BLaER1 treated with 17β-estradiol and CSF1 and Interleukin-3, amounts not matched to agents 10 nM and 100 nM (cell line): ENCODE measurements around the gene EBNA1BP2.
"Not testable (repeated sequence)": the region's sequence is repeated elsewhere in the genome, so short reads cannot be mapped to it uniquely, and the experiment has no call there.

ENCODE experiments used
- H3K27ac ChIP-seq, 11 experiments: shearing (Covaris generic); formaldehyde crosslinking; 2 replicates each; pipeline ENCODE4 v1.8.1; 2022
- H3K27me3 ChIP-seq, 11 experiments: shearing (Covaris generic); formaldehyde crosslinking; 2 replicates each; pipeline ENCODE4 v1.8.1; 2022
- H3K36me3 ChIP-seq, 11 experiments: shearing (Covaris generic); formaldehyde crosslinking; 2 replicates each; pipeline ENCODE4 v1.8.1; 2022
- H3K4me1 ChIP-seq, 10 experiments: shearing (Covaris generic); formaldehyde crosslinking; 2 replicates each; pipeline ENCODE4 v1.8.1; 2022
- H3K4me2 ChIP-seq, 11 experiments: shearing (Covaris generic); formaldehyde crosslinking; 2 replicates each; pipeline ENCODE4 v1.8.1; 2022
- H3K4me3 ChIP-seq, 10 experiments: shearing (Covaris generic); formaldehyde crosslinking; 2 replicates each; pipeline ENCODE4 v1.8.1; 2022
- H3K9ac ChIP-seq, 11 experiments: shearing (Covaris generic); formaldehyde crosslinking; 2 replicates each; pipeline ENCODE4 v1.8.1; 2022
- H3K9me3 ChIP-seq, 11 experiments: shearing (Covaris generic); formaldehyde crosslinking; replicated peaks in 1 of 11; 2 replicates each; pipeline ENCODE4 v1.8.1; 2022
- H4K20me1 ChIP-seq, 11 experiments: shearing (Covaris generic); formaldehyde crosslinking; 2 replicates each; pipeline ENCODE4 v1.8.1; 2022
- Cebpa-rat ChIP-seq, 11 experiments: shearing (Covaris generic); IDR thresholded peaks; 2 replicates each; pipeline ENCODE4 v1.8.1; 2022

EBNA1BP2 gene

DNA sequence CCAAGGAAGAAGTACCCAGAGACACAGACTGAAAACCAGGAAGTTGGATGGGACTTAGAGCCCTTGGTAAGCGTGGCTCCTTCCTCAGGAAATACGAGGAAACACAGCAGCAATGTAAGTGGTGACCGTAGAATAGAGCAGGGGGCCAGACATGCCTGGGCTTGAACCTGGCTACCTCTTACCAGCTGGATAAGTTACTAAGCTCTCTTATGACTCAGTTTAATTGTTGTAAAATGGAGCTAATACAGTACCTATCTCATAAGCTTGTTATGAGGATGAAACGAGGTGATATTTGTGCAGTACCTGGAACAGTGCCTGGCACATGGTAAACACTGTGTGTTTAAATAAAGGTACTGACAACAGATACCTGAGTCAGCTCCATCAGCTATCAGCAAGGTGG, 19.2 kb downstream of the EBNA1BP2 start:
- Histone ChIP-seq H4K20me1 (no peaks in the 10 kb centered on the region), H3K9ac (no peak overlapping the region), H3K4me1 (peaks cover 0 to 20% (median 9%) of the 10 kb centered on the region in 10 experiments; a peak in 13 of 20 replicates), H3K4me2 (peak overlapping the region in 5 of 11 experiments; percentile 12 to 44 (median 21); a peak in 5 of 22 replicates), H3K9me3 (no peaks in the 10 kb centered on the region), H3K27ac (peak overlapping the region in 2 of 11 experiments; percentile 11 to 14; a peak in 2 of 22 replicates), H3K27me3 (no peaks in the 10 kb centered on the region), H3K4me3 (no peak overlapping the region), H3K36me3 (no peaks in the 10 kb centered on the region)
- no peak for TF ChIP-seq Cebpa-rat (IDR thresholded peaks at IDR 0.05)

DNA sequence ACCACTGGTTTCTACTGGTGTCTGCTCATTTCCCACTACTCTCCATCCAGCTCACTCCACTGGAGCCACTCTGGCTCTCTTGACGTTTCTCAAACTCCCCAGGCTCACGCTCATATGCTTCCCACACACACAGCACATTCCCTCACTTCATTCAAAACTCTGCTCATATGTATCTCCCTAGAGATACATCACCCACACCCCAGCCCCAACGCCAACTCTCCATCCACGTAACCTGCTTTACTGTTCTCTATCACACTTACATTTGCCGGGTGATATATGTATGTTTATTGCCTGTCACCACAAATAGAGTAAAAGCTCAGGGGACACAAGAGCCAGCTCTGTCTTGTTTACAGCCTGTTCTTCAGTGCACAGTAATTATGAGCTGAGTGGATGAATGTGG, 22.2 kb downstream of the EBNA1BP2 start:
- Histone ChIP-seq H3K4me1 (peaks cover 0 to 8% (median 5%) of the 10 kb centered on the region in 10 experiments; a peak in 7 of 20 replicates), H3K4me2 (no peak overlapping the region), H3K9me3 (no peaks in the 10 kb centered on the region), H3K27ac (no peak overlapping the region), H3K27me3 (no peaks in the 10 kb centered on the region), H3K36me3 (no peaks in the 10 kb centered on the region), H3K9ac (no peak overlapping the region), H3K4me3 (no peak overlapping the region), H4K20me1 (no peaks in the 10 kb centered on the region)
- TF ChIP-seq Cebpa-rat (IDR thresholded peaks at IDR 0.05), result no peak

DNA sequence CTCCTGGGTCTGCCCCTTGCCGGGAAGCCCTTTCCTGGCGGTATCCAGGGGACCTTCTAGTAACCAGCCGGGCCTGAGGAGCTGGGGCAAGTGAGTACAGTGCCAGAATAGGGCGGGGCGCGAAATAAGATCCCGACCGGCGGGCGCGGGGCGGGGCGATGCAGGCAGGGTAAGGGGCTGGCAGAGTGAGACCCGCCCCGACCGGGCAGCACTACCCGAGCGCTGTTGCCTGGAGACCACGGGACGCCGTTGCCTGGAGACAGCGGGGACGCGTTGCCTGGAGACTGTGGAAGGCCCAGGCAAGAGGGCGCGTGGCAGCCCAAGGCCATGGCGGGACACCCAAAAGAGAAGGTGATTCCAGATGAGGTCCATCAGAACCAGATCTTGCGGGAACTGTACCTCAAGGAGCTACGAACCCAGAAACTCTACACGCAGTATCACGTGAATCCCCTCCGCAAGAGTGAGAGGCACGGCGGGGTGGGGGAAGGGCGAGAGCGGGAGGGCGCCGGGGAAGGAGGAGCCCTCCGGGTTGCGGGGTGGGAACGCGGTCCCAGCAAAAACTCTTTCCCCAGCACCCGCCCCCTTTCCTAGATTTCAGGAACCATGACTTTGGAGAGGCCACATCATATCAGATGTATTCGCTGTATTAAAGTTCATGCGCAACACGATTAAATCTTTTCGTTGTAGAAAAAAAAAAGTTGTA, 24.3 kb downstream of the EBNA1BP2 start:
- TF ChIP-seq Cebpa-rat (IDR thresholded peaks at IDR 0.05), result no peak
- no peak overlapping the region for H3K4me2 ChIP-seq
- H4K20me1 ChIP-seq, result no peaks in the 10 kb centered on the region
- no peaks in the 10 kb centered on the region for H3K36me3 ChIP-seq
- H3K4me1 ChIP-seq, result peaks cover 0 to 3% (median 1%) of the 10 kb centered on the region in 10 experiments; a peak in 5 of 20 replicates
- peaks cover 0 to 4% (median 0%) of the 10 kb centered on the region in 11 experiments; a peak in 1 of 22 replicates for H3K9me3 ChIP-seq
- no peak overlapping the region for H3K4me3 ChIP-seq
- H3K27ac ChIP-seq, result no peak overlapping the region
- H3K9ac ChIP-seq, result no peak overlapping the region
- no peaks in the 10 kb centered on the region for H3K27me3 ChIP-seq

DNA sequence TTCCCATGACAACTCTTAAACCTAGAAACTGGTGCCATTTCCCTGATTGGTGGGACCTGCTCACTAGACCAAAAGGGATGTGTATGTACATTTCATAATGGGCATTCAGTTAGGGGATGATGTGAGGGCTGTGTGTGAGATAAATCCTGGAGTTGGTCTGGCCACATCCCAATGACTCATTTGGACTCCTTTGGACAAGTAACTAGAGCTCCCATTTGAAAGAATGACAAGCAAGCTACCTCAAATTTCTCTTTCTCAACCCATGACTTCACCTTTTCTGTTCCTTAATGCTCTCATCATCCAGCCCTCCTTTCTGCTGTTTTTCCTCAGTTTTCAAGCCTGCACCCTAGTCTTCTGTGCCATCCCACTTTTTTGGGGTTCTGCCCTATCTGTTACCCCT, 27.9 kb downstream of the EBNA1BP2 start:
- Histone ChIP-seq H3K9me3 (peaks cover 0 to 16% (median 5%) of the 10 kb centered on the region in 11 experiments; a peak in 8 of 22 replicates), H4K20me1 (no peaks in the 10 kb centered on the region), H3K36me3 (no peaks in the 10 kb centered on the region), H3K4me2 (no peak overlapping the region), H3K4me3 (no peak overlapping the region), H3K4me1 (no peaks in the 10 kb centered on the region), H3K27me3 (no peaks in the 10 kb centered on the region), H3K9ac (no peak overlapping the region), H3K27ac (no peak overlapping the region)
- no peak for TF ChIP-seq Cebpa-rat (IDR thresholded peaks at IDR 0.05)

DNA sequence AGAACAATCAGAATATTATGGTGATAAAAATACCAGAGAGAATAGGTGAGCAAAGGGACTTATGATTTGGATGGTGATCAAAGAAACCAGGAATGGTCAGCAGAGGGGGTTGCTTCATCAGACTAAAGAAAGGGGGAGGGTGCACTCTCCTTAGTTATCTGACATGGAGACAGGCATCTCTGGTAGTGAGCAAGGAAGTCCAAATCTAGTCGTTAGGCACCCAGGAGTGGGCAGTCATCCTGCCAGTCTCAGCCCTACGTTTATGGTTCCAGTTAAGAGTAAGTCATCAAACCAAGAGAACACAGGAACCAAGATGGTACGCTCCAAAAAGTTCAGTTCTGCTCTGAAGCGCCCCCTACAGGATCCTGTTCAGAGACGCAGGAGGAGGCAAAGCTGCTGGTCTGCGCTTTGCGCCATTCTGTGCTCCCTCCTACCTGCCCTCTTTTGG, 28.6 kb downstream of the EBNA1BP2 start:
- Histone ChIP-seq H4K20me1 (no peaks in the 10 kb centered on the region), H3K27ac (no peak overlapping the region), H3K27me3 (no peaks in the 10 kb centered on the region), H3K36me3 (no peaks in the 10 kb centered on the region), H3K9me3 (peaks cover 0 to 16% (median 5%) of the 10 kb centered on the region in 11 experiments; a peak in 8 of 22 replicates), H3K4me2 (no peak overlapping the region), H3K9ac (no peak overlapping the region), H3K4me3 (no peak overlapping the region), H3K4me1 (no peaks in the 10 kb centered on the region)
- no peak for TF ChIP-seq Cebpa-rat (IDR thresholded peaks at IDR 0.05)

DNA sequence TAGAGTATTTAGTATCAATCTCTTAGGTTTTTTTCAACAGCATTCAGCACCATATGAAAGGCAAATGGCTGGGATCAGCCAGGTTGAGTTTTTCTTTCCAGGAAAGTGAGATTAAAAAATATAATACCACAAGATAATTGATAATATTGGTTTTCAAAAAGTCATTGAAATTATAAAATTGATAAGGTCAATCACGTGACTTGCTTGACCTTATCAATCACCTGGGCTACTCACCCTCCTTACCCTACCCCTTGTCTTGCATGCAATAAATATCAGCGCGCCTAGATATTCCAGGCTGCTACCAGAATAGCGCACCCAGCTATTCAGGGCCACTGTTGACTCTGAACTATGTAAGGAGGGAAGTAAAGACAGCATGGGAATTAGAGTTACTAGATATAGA, 31.5 kb downstream of the EBNA1BP2 start:
- H3K36me3 ChIP-seq, result no peaks in the 10 kb centered on the region
- H3K4me2 ChIP-seq, result no peak overlapping the region
- peaks cover 0 to 4% (median 0%) of the 10 kb centered on the region in 10 experiments; a peak in 2 of 20 replicates for H3K4me1 ChIP-seq
- H3K27ac ChIP-seq, result no peak overlapping the region
- H3K9ac ChIP-seq, result no peak overlapping the region
- no peaks in the 10 kb centered on the region for H4K20me1 ChIP-seq
- H3K9me3 ChIP-seq, result peaks cover 0 to 16% (median 5%) of the 10 kb centered on the region in 11 experiments; a peak in 8 of 22 replicates
- no peak overlapping the region for H3K4me3 ChIP-seq
- TF ChIP-seq Cebpa-rat (IDR thresholded peaks at IDR 0.05), result no peak
- no peaks in the 10 kb centered on the region for H3K27me3 ChIP-seq

DNA sequence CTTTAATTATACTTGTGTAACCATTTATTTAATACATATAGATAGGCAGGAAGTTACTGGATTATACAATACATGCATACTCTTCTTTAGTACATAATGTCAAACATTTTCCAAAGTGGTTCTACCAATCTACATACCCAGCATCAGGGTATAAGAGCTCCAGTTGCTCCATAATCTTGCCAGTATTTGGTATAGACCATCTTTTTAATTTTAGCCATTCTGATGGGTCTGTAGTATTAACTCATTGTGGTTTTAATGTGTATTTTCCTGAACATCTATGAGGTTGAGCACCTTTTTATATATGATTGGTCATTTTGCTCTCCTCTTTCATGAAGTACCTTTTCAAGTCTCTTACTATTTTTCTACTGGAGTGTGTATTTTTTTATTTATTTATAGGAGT, 32.1 kb downstream of the EBNA1BP2 start:
- peaks cover 0 to 4% (median 0%) of the 10 kb centered on the region in 10 experiments; a peak in 2 of 20 replicates for H3K4me1 ChIP-seq
- H4K20me1 ChIP-seq, result no peaks in the 10 kb centered on the region
- H3K27ac ChIP-seq, result no peak overlapping the region
- H3K9me3 ChIP-seq, result peaks cover 0 to 16% (median 5%) of the 10 kb centered on the region in 11 experiments; a peak in 10 of 22 replicates
- no peaks in the 10 kb centered on the region for H3K27me3 ChIP-seq
- H3K9ac ChIP-seq, result no peak overlapping the region
- no peak overlapping the region for H3K4me2 ChIP-seq
- TF ChIP-seq Cebpa-rat (IDR thresholded peaks at IDR 0.05), result no peak
- H3K4me3 ChIP-seq, result no peak overlapping the region
- H3K36me3 ChIP-seq, result no peaks in the 10 kb centered on the region

DNA sequence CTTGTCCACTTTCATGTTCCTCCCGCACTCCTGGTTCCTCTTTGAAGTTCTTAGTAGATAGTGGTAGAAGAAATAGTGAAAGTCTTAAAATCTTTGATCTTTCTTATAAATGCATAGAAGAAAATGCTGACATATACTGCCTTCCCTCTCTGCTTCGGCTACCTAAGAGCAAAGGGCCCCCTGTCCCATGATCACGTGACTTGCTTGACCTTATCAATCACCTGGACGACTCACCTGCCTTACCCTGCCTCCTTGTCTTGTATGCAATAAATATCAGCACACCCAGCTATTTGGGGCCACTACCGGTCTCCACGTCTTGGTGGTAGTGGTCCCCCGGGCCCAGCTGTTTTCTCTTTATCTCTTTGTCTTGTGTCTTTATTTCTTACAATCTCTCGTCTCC, 32.8 kb downstream of the EBNA1BP2 start:
- peaks cover 0 to 16% (median 5%) of the 10 kb centered on the region in 11 experiments; a peak in 9 of 22 replicates for H3K9me3 ChIP-seq
- H3K9ac ChIP-seq, H3K4me1 ChIP-seq, H3K36me3 ChIP-seq, H3K4me2 ChIP-seq, H3K27me3 ChIP-seq, H4K20me1 ChIP-seq, H3K4me3 ChIP-seq, H3K27ac ChIP-seq: not testable (repeated sequence)

DNA sequence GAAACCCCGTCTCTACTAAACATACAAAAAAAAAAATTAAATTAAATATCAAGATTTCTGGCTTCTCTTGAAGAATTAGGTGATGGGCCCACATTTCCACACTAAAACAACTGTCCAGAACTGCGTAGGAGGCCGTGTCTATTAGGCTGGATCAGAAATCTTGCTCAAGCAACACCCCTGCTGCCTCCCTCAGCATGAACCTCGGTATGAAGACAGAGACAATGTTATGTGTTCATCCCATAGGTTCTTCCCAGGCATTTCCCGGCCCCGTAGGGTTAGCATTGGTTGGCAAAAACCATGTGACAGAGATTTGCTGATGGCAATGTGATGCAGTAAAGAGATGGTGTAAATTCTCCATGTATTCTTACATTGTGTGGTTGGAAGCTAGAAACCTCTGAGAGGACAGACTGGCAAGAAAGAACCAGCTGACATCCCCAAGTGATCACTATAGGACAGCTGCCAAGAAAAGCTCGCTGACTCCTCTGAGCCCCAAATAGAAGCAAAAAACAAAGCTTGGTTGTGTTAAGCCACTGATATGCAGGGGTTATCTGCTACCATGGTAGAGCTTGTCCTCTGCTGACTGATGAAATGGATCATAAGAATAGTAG, 34.5 kb downstream of the EBNA1BP2 start:
- Histone ChIP-seq H3K27ac (no peak overlapping the region), H4K20me1 (no peaks in the 10 kb centered on the region), H3K9me3 (peaks cover 0 to 16% (median 5%) of the 10 kb centered on the region in 11 experiments; a peak in 9 of 22 replicates), H3K36me3 (no peaks in the 10 kb centered on the region), H3K4me2 (no peak overlapping the region), H3K9ac (no peak overlapping the region), H3K4me1 (peaks cover 0 to 4% (median 0%) of the 10 kb centered on the region in 10 experiments; a peak in 2 of 20 replicates), H3K27me3 (no peaks in the 10 kb centered on the region), H3K4me3 (no peak overlapping the region)
- TF ChIP-seq Cebpa-rat (IDR thresholded peaks at IDR 0.05), result no peak
